K562 (cell line): Measurements from ENCODE around the gene FUNDC2. TPM values are rescaled to one million over a fixed set of nuclear protein-coding genes. Genes with fewer than 3 reads are reported as not detected.

Experiments
- ARNT ChIP-seq, 2 experiments: fragments of 450-650 bp; IDR thresholded peaks; 2 replicates each; pipeline ENCODE4 v1.6.1; 2016; ENCODE audit warnings: mild to moderate bottlenecking in 1 of 2
- BCOR ChIP-seq: fragments of 450-650 bp; IDR thresholded peaks from 2 replicates; pipeline ENCODE4 v1.6.1; 2016
- CGGBP1 ChIP-seq: fragments of 250-450 bp; sonication (Bioruptor Pico); IDR thresholded peaks from 2 replicates; pipeline ENCODE4 v1.9.0; 2021; ENCODE audit warnings: mild to moderate bottlenecking
- CSDE1 ChIP-seq, 2 experiments: fragments of 450-650 bp; IDR thresholded peaks; 2 replicates each; pipeline ENCODE4 v1.6.1; 2016; ENCODE audit warnings: mild to moderate bottlenecking in 1 of 2
- DLX4 ChIP-seq: fragments of 250-450 bp; sonication (Bioruptor Pico); IDR thresholded peaks from 2 replicates; pipeline ENCODE4 v1.6.1; 2021; ENCODE audit warnings: mild to moderate bottlenecking
- HMG20B ChIP-seq: fragments of 250-450 bp; sonication (Bioruptor Pico); IDR thresholded peaks from 2 replicates; pipeline ENCODE4 v1.5.0; 2021; ENCODE audit warnings: mild to moderate bottlenecking
- LCOR ChIP-seq: sonication (generic); formaldehyde crosslinking; IDR thresholded peaks from 2 replicates; pipeline ENCODE4 v1.8.0; 2022; ENCODE audit warnings: mild to moderate bottlenecking, missing genetic modification reagents
- MTA3 ChIP-seq: fragments of 450-650 bp; formaldehyde crosslinking; IDR thresholded peaks from 2 replicates; pipeline ENCODE4 v1.6.1; 2017; ENCODE audit warnings: mild to moderate bottlenecking, borderline replicate concordance
- PTTG1 ChIP-seq: fragments of 450-650 bp; IDR thresholded peaks from 2 replicates; pipeline ENCODE4 v1.6.1; 2016; ENCODE audit warnings: low read depth, mild to moderate bottlenecking, missing genetic modification characterization, missing compliant biosample characterization
- RERE ChIP-seq: sonication (generic); formaldehyde crosslinking; IDR thresholded peaks from 2 replicates; pipeline ENCODE4 v1.8.0; 2023; ENCODE audit warnings: missing genetic modification reagents, mild to moderate bottlenecking, borderline replicate concordance
- TAL1 ChIP-seq: fragments of 450-650 bp; IDR thresholded peaks from 2 replicates; pipeline ENCODE4 v1.6.1; 2016; ENCODE audit warnings: mild to moderate bottlenecking
- TCF7L2 ChIP-seq: fragments of 150-350 bp; IDR thresholded peaks from 2 replicates; pipeline ENCODE4 v1.6.1; 2016; ENCODE audit warnings: low read depth, mild to moderate bottlenecking, low read length, moderate library complexity
- ZNF280B ChIP-seq: fragments of 250-450 bp; sonication (Bioruptor Pico); IDR thresholded peaks from 2 replicates; pipeline ENCODE4 v1.5.1; 2021; ENCODE audit warnings: mild to moderate bottlenecking
- ZNF586 ChIP-seq: fragments of 450-650 bp; formaldehyde crosslinking; conservative IDR thresholded peaks from 2 replicates; pipeline ENCODE4 v1.4.0; 2020; ENCODE audit warnings: mild to moderate bottlenecking, moderate library complexity
- ZNF609 ChIP-seq: sonication (generic); formaldehyde crosslinking; IDR thresholded peaks from 2 replicates; pipeline ENCODE4 v1.8.1; 2023; ENCODE audit warnings: missing genetic modification reagents, mild to moderate bottlenecking, borderline replicate concordance
- ZNF76 ChIP-seq: fragments of 250-450 bp; sonication (Bioruptor Pico); IDR thresholded peaks from 2 replicates; pipeline ENCODE4 v1.4.0; 2020; ENCODE audit warnings: mild to moderate bottlenecking, moderate library complexity, borderline replicate concordance
- polyA plus RNA-seq, 8 experiments: library from polyadenylated mRNA; depleted of rRNA in 4 of 8; stranded (reverse) in 5 of 8; unstranded in 3 of 8; fragments of >200 nt; fragmentation: Nextera tagmentation in 2 of 8; fragmentation: Illumina TruSeq in 1 of 8; extraction: Ambion mirVana in 2 of 8; extraction: Trizol in 1 of 8; gene quantifications; 2 replicates each; pipeline versions ENCODE4 v1.2.1 to v1.2.3, GENCODE V29; 2011 to 2014; ENCODE audit warnings: inconsistent platforms in 1 of 8, missing spikeins in 1 of 8
- total RNA-seq, 7 experiments: library from RNA; depleted of rRNA in 6 of 7; stranded (reverse); fragments of >200 nt in 6 of 7; fragmentation: Illumina TruSeq in 2 of 7; extraction: Trizol in 2 of 7; gene quantifications; 2 replicates each; pipeline versions ENCODE4 v1.2.1 to v1.2.3, GENCODE V29; 2011 to 2021; ENCODE audit warnings: low replicate concordance in 1 of 7

Gene FUNDC2
- total and polyA plus RNA-seq, 9 of the 15 experiments (the other 6 are each of a cell fraction or from before 2014, with no cell fraction given), result 50.6 to 235 (median 123) TPM

- TF ChIP-seq ZNF609 (CRISPR knock-in tag), result no peak
- TF ChIP-seq MTA3, result no peak; the same call in 1 of the 2 replicates
- no peak for TF ChIP-seq ZNF280B
- no peak for TF ChIP-seq LCOR (CRISPR knock-in tag)
- TF ChIP-seq BCOR, result no peak
- no peak for TF ChIP-seq DLX4 (CRISPR knock-in tag)
- TF ChIP-seq PTTG1 (tag), result no peak
- TF ChIP-seq HMG20B (CRISPR knock-in tag), result no peak
- TF ChIP-seq ARNT (IDR thresholded peaks at IDR 0.05), result no peak
- no peak for TF ChIP-seq CGGBP1
- TF ChIP-seq ZNF586 (CRISPR knock-in tag), result no peak
- TF ChIP-seq TCF7L2, result no peak
- TF ChIP-seq ZNF76 (CRISPR knock-in tag), result no peak
- no peak for TF ChIP-seq RERE (CRISPR knock-in tag)
- no peak for TF ChIP-seq CSDE1 (IDR thresholded peaks at IDR 0.05)
- no peak for TF ChIP-seq TAL1
These were observed 44.5 kb downstream of the FUNDC2 start, which contains the start of the genes BRCC3, CMC4 and MTCP1 (continued) for GRCh38 chrX:155070975-155071693.
